Measurements from ENCODE around the gene FKBP15. TPM values are rescaled to one million over a fixed set of nuclear protein-coding genes. Genes with fewer than 3 reads are reported as not detected.
"Not testable (repeated sequence)": the region's sequence is repeated elsewhere in the genome, so short reads cannot be mapped to it uniquely, and the experiment has no call there.

Gene FKBP15
- total RNA-seq, 2 experiments from 2014 or later = 28.4 to 28.5 TPM

DNA sequence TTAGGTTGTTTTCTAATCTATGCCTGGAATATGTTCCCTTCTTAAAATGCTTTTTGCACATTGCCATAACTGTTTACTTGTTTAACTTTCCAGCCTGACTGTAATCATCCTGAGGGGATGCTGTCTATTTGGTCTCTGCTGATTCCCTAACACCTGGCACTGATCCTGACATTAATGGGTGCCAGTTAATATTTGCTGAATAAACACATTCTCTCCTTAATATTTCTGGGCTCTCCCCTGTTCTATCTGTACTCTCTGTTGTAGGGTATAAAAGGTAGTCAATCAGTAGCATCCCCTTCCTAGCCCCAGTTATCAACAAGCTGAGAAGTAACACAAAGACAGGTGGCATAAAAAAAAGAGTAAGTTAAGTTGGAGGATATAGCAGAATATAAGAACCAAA, 91.6 kb downstream of the FKBP15 start:
- no peaks in the 10 kb centered on the region for H3K9me3 Mint-ChIP-seq
- H3K4me3 Mint-ChIP-seq = no peak overlapping the region
- H3K27ac Mint-ChIP-seq = no peak overlapping the region
- peaks cover 44% of the 10 kb centered on the region for H3K27me3 Mint-ChIP-seq
- no peak for DNase-seq
- H3K4me1 Mint-ChIP-seq = no peaks in the 10 kb centered on the region
- H3K36me3 Mint-ChIP-seq = no peaks in the 10 kb centered on the region

DNA sequence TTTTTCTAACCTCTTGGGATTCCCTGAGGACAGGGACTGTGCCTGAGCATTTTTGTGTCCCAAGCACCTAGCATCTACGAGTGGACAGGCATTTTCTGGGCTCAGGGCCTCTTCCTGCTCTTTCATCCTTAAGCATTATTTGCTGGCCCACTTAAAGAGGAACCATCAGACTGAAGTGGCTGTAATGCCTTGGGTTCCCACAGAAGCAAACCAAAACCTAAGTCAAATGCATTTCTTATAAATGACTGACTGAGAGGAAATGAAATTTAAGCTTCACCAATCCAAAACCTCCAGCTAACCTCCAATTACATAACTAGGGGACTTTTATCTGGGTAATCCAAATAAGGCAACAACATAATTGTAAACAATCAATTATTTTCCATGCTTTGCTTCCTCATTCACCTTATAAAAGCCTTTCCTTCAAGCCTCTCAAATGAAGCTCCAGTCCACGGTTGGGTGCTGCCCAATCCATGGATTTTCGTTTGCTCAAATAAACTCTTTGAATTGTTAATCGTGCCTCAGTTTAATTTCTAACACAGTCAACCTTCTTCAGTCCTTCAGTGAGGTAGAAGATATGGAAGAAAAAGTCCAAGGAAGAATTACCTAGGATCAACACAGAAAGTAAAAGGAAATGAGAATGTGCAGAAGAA, 95.6 kb downstream of the FKBP15 start:
- Mint-ChIP-seq H3K27ac (no peak overlapping the region), H3K27me3 (peaks cover 29% of the 10 kb centered on the region), H3K9me3 (no peaks in the 10 kb centered on the region), H3K4me1 (no peaks in the 10 kb centered on the region), H3K36me3 (no peaks in the 10 kb centered on the region), H3K4me3 (no peak overlapping the region)
- no peak for DNase-seq

DNA sequence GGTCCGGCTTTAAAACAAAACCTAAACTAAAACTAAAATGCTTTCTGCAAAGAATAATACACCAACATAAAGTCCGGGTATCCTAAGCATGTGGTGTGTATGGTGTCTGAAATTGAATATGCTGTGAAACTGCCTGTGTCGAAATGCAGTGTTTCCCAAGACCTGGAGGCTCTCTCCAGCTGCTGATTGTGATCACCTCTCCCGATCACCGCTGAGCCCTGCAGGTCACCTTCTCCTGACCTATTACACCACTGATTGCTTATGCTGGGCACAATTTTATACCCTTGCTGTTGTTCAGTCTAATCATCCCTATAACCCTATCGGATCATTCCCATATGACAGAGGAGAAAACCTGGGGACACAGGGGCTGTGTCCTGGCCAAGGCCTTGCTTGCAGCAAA, 102.2 kb downstream of the FKBP15 start:
- not testable (repeated sequence) for H3K9me3 Mint-ChIP-seq, H3K27ac Mint-ChIP-seq, DNase-seq, H3K27me3 Mint-ChIP-seq, H3K4me3 Mint-ChIP-seq, H3K36me3 Mint-ChIP-seq, H3K4me1 Mint-ChIP-seq

Other genes starting within 250 kb of the FKBP15 start
- 1 to 10 TPM; 1.9 to 2.1 TPM for gene ZNF883, start 209.1 kb downstream of the FKBP15 start, total RNA-seq
- gene ZFP37, start 164.6 kb downstream of the FKBP15 start, total RNA-seq = 1 to 10 TPM; 1.7 to 2.5 TPM
- gene SLC31A2, start 70.3 kb downstream of the FKBP15 start, total RNA-seq = 1 to 10 TPM; 3.2 to 3.4 TPM
- 10 to 100 TPM; 16.7 to 16.8 TPM for gene SLC31A1, start 267 bp upstream of the FKBP15 start, total RNA-seq
- 10 to 100 TPM; 35.1 to 41.8 TPM for gene CDC26, start 54.3 kb upstream of the FKBP15 start, total RNA-seq
- 10 to 100 TPM; 65.9 to 66.3 TPM for gene PRPF4, start 54.4 kb upstream of the FKBP15 start, total RNA-seq
- gene RNF183, start 82.1 kb upstream of the FKBP15 start, total RNA-seq = not detected
- 1 to 10 TPM; 2.4 to 2.9 TPM for gene WDR31, start 119.0 kb upstream of the FKBP15 start, total RNA-seq
- gene BSPRY, start 128.3 kb upstream of the FKBP15 start, total RNA-seq = 10 to 100 TPM; 11.7 to 12.2 TPM
- gene HDHD3, start 155.7 kb upstream of the FKBP15 start, total RNA-seq = 10 to 100 TPM; 12.2 to 14.4 TPM
- 10 to 100 TPM; 12.9 to 14.9 TPM for gene ALAD, start 180.0 kb upstream of the FKBP15 start, total RNA-seq
- gene POLE3, start 189.4 kb upstream of the FKBP15 start, total RNA-seq = 10 to 100 TPM; 94.2 to 97.8 TPM
- 1 to 10 TPM in 1 of 2 experiments, under 1 TPM in 1; 0.99 to 1.0 TPM for gene C9orf43, start 189.5 kb upstream of the FKBP15 start, total RNA-seq
- gene RGS3, start 242.4 kb upstream of the FKBP15 start, total RNA-seq = 10 to 100 TPM; 61.7 to 65.0 TPM